Endothelial cell of umbilical vein (primary cell): ENCODE measurements around the gene RGS7. TPM values are rescaled to one million over a fixed set of nuclear protein-coding genes. Genes with fewer than 3 reads are reported as not detected.

Experiments
- BruUV-seq: library from RNA; stranded (reverse); fragments of 400-500 nt; replicated peaks from 2 replicates; lab custom pipeline; 2021; lab: Mats Ljungman, UMichigan
- CTCF ChIA-PET: fragments of 300-600, 350-600 bp; sonication (Branson Sonifier 250); formaldehyde crosslinking; loops from one replicate; lab custom pipeline; 2021; ENCODE audit warnings: antibody characterized with exemption, inconsistent platforms; lab: Charles Lee
- POLR2A ChIA-PET: fragments of 300-600, 350-600 bp; sonication (Branson Sonifier 250); formaldehyde crosslinking; loops from one replicate; lab custom pipeline; 2021; ENCODE audit warnings: antibody characterized with exemption, inconsistent platforms; lab: Charles Lee
- DNase-seq: peaks from one replicate; pipeline ENCODE4 v3.0.0-alpha.2; 2011; ENCODE audit warnings: low read depth, low spot score
- FAIRE-seq: peaks from 2 replicates; lab custom pipeline; 2011; peaks lifted over from hg19 to GRCh38; lab: Jason Lieb, UNC
- H2AFZ ChIP-seq: 2 replicates; pipeline ENCODE4 v1.6.0; 2012; ENCODE audit warnings: low read depth, low read length, control low read depth, inconsistent platforms
- H3K27ac ChIP-seq: 2 replicates; pipeline ENCODE4 v1.5.1; 2011; ENCODE audit warnings: low read depth, mild to moderate bottlenecking, control low read depth, low read length, moderate library complexity; ENCODE audit not compliant: insufficient read depth
- H3K27me3 ChIP-seq, 2 experiments: 2 replicates each; pipeline versions ENCODE4 v1.6.0 to v1.6.1; 2011; ENCODE audit warnings: low read length in 2 of 2, mixed read lengths in 1 of 2; ENCODE audit not compliant: control insufficient read depth in 2 of 2, insufficient read depth in 2 of 2
- H3K36me3 ChIP-seq, 2 experiments: 2 replicates in 1 of 2; 3 replicates in 1 of 2; pipeline ENCODE4 v1.5.1; 2011; ENCODE audit warnings: low read length in 2 of 2, mild to moderate bottlenecking in 1 of 2, moderate library complexity in 1 of 2; ENCODE audit not compliant: control insufficient read depth in 2 of 2, insufficient read depth in 2 of 2; ENCODE audit errors: extremely low read depth in 1 of 2
- H3K4me1 ChIP-seq: 3 replicates; pipeline ENCODE4 v1.5.1; 2011; ENCODE audit warnings: mild to moderate bottlenecking, low read length; ENCODE audit not compliant: control insufficient read depth, insufficient read depth; ENCODE audit errors: extremely low read depth
- H3K4me2 ChIP-seq: 2 replicates; pipeline ENCODE4 v1.6.1; 2011; ENCODE audit warnings: low read length, control low read depth, mixed read lengths; ENCODE audit not compliant: insufficient read depth
- H3K4me3 ChIP-seq, 3 experiments: fragments of 200-600 bp in 1 of 3; sonication (generic), shearing (Covaris generic) in 1 of 3; replicated peaks in 1 of 3; 2 replicates each; pipeline ENCODE4 v1.5.1; 2011 to 2016; ENCODE audit warnings: control low read depth in 3 of 3, low read length in 3 of 3, mild to moderate bottlenecking in 2 of 3, inconsistent platforms in 1 of 3, low read depth in 1 of 3, moderate library complexity in 1 of 3; ENCODE audit not compliant: insufficient read depth in 1 of 3
- H3K79me2 ChIP-seq: 2 replicates; pipeline ENCODE4 v1.6.0; 2012; ENCODE audit warnings: low read length, inconsistent platforms; ENCODE audit not compliant: control insufficient read depth, insufficient read depth
- H3K9ac ChIP-seq: replicated peaks from 2 replicates; pipeline ENCODE3; 2011; ENCODE audit warnings: low read length, control low read depth; ENCODE audit not compliant: insufficient read depth; ENCODE audit errors: extremely low read depth
- H3K9me1 ChIP-seq: replicated peaks from 3 replicates; pipeline ENCODE4 v1.6.0; 2011; ENCODE audit warnings: mild to moderate bottlenecking, low read length; ENCODE audit not compliant: control insufficient read depth, insufficient read depth; ENCODE audit errors: extremely low read depth
- H3K9me3 ChIP-seq: replicated peaks from 2 replicates; pipeline ENCODE4 v1.5.1; 2012; ENCODE audit warnings: low read length, inconsistent platforms; ENCODE audit not compliant: control insufficient read depth, insufficient read depth
- H4K20me1 ChIP-seq: replicated peaks from 2 replicates; pipeline ENCODE3; 2011; ENCODE audit warnings: mild to moderate bottlenecking, low read length; ENCODE audit not compliant: control insufficient read depth, insufficient read depth; ENCODE audit errors: extremely low read depth
- EZH2 ChIP-seq: IDR thresholded peaks from 2 replicates; pipeline ENCODE4 v1.6.1; 2012; ENCODE audit warnings: borderline replicate concordance, low read depth, mild to moderate bottlenecking, moderate library complexity, low read length, inconsistent platforms; ENCODE audit not compliant: severe bottlenecking
- FOS ChIP-seq: IDR thresholded peaks from 2 replicates; pipeline ENCODE4 v1.6.1; 2011; ENCODE audit warnings: mild to moderate bottlenecking, low read length, moderate library complexity, borderline replicate concordance; ENCODE audit not compliant: insufficient read depth
- GATA2 ChIP-seq: IDR thresholded peaks from 2 replicates; pipeline ENCODE4 v1.7.0; 2011; ENCODE audit warnings: low read depth, mild to moderate bottlenecking, moderate library complexity, mixed read lengths, low read length; ENCODE audit not compliant: insufficient read length, insufficient read depth
- JUN ChIP-seq: IDR thresholded peaks from 2 replicates; pipeline ENCODE4 v1.6.1; 2011; ENCODE audit warnings: borderline replicate concordance, low read depth; ENCODE audit not compliant: insufficient read length, insufficient read depth
- MAX ChIP-seq: IDR thresholded peaks from 2 replicates; pipeline ENCODE4 v1.6.1; 2011; ENCODE audit not compliant: insufficient read depth, insufficient read length
- MYC ChIP-seq: IDR thresholded peaks from one replicate; pipeline ENCODE4 v1.6.1; 2011; ENCODE audit warnings: mild to moderate bottlenecking, low read depth, low read length
- POLR2A ChIP-seq: IDR thresholded peaks from 2 replicates; pipeline ENCODE4 v1.6.1; 2012; ENCODE audit warnings: low read depth, mild to moderate bottlenecking, control low read depth, low read length
- POLR2AphosphoS5 ChIP-seq: IDR thresholded peaks from 2 replicates; pipeline ENCODE4 v1.6.1; 2012; ENCODE audit warnings: low read depth, mild to moderate bottlenecking, control low read depth, low read length, moderate library complexity; ENCODE audit not compliant: insufficient read depth
- dilution Hi-C: fragments of 300-500 bp; cut with MboI; formaldehyde crosslinking; loops from one replicate; pipeline ENCODE4 v1.15.0; 2019; ENCODE audit warnings: low sequenced_read_pairs; ENCODE audit not compliant: extremely low pct_ligation_motif_present
- intact Hi-C: fragments of 100-400 bp; cut with micrococcal nuclease; formaldehyde crosslinking; loops from one replicate; pipeline ENCODE4 v1.10.0; 2022
- polyA plus RNA-seq, 4 experiments: library from polyadenylated mRNA; depleted of rRNA in 3 of 4; stranded (reverse) in 3 of 4; unstranded in 1 of 4; fragments of >200 nt; gene quantifications; 2 replicates each; pipeline versions ENCODE4 v1.2.1 to v1.2.3, GENCODE V29; 2011 to 2012; ENCODE audit warnings: missing spikeins in 1 of 4
- total RNA-seq: library from RNA; stranded (reverse); gene quantifications from 2 replicates; pipeline ENCODE4 v1.2.3, GENCODE V29; 2021
- TF ChIP-seq, protein P1 (sequence below), 2 donors: IDR thresholded peaks; 1 replicate in 1 of 2; 2 replicates in 1 of 2; pipeline ENCODE4 v1.5.1; 2011; ENCODE audit warnings: low read length in 2 of 2, mild to moderate bottlenecking in 2 of 2, moderate library complexity in 2 of 2, control low read depth in 1 of 2, inconsistent platforms in 1 of 2, low read depth in 1 of 2; ENCODE audit not compliant: insufficient read depth in 1 of 2; ENCODE audit errors: extremely low read depth in 1 of 2

The RGS7 gene
- total and polyA plus RNA-seq, 2 donors (not counting 3 experiments of a cell fraction or from before 2014, with no cell fraction given) = 0.43 to 0.44 TPM

DNA sequence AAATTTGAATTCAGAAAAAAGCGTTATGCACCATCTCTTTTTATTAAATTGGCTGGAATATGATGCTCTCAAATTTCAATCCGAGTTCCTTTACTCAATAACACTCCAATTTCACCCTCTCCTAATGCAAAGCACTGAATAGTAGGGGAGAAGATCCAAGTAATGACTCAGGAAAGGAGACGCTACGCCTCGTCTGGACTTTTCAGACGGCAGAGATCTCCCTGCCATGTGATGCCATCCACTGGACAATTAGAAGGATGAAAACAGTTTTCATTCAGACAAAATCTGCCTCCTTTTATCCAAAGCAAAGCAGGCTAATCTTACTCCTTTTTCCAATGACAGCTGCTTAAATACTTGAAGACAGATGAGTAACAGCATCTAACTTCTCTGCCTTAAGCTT, 502.6 kb downstream of the RGS7 start:
- DNase-seq = no peak
- Histone ChIP-seq H3K36me3 (no peaks in the 10 kb centered on the region), H4K20me1 (no peaks in the 10 kb centered on the region), H3K27me3 (no peaks in the 10 kb centered on the region), H2AFZ (no peak overlapping the region), H3K9me3 (no peaks in the 10 kb centered on the region), H3K4me3 (no peak overlapping the region), H3K79me2 (no peaks in the 10 kb centered on the region), H3K4me2 (no peak overlapping the region), H3K9me1 (no peaks in the 10 kb centered on the region), H3K4me1 (no peaks in the 10 kb centered on the region), H3K27ac (no peak overlapping the region), H3K9ac (no peak overlapping the region)
- no peak for FAIRE-seq
- TF ChIP-seq POLR2AphosphoS5 (no peak), MYC (no peak), POLR2A (no peak), MAX (no peak), EZH2 (no peak), JUN (no peak), FOS (no peak), GATA2 (no peak)
- TF ChIP-seq, protein P1, sequence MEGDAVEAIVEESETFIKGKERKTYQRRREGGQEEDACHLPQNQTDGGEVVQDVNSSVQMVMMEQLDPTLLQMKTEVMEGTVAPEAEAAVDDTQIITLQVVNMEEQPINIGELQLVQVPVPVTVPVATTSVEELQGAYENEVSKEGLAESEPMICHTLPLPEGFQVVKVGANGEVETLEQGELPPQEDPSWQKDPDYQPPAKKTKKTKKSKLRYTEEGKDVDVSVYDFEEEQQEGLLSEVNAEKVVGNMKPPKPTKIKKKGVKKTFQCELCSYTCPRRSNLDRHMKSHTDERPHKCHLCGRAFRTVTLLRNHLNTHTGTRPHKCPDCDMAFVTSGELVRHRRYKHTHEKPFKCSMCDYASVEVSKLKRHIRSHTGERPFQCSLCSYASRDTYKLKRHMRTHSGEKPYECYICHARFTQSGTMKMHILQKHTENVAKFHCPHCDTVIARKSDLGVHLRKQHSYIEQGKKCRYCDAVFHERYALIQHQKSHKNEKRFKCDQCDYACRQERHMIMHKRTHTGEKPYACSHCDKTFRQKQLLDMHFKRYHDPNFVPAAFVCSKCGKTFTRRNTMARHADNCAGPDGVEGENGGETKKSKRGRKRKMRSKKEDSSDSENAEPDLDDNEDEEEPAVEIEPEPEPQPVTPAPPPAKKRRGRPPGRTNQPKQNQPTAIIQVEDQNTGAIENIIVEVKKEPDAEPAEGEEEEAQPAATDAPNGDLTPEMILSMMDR (IDR thresholded peaks at IDR 0.05; ENCODE audit: extremely low read depth in 1 of 2, insufficient read depth in 1 of 2, low read depth in 1 of 2, low read length in 2 of 2) = no peak
- CTCF ChIA-PET = no interaction called here
- intact Hi-C loops = no loop called here
- POLR2A ChIA-PET = no interaction called here
- BruUV-seq = no TSS peak
- dilution Hi-C loops = no loop called here
